GM19372 (cell line): ENCODE data around the gene SH3BP5L.
"Not testable (repeated sequence)": the region's sequence is repeated elsewhere in the genome, so short reads cannot be mapped to it uniquely, and the experiment has no call there.

Experiments used
- ATAC-seq: cut with Tn5 transposase; IDR thresholded peaks from one replicate; pipeline ENCODE4 v1.9.1; 2021; ENCODE audit warnings: mild to moderate bottlenecking, low read depth, moderate library complexity; ENCODE audit not compliant: unreplicated experiment

SH3BP5L gene

DNA sequence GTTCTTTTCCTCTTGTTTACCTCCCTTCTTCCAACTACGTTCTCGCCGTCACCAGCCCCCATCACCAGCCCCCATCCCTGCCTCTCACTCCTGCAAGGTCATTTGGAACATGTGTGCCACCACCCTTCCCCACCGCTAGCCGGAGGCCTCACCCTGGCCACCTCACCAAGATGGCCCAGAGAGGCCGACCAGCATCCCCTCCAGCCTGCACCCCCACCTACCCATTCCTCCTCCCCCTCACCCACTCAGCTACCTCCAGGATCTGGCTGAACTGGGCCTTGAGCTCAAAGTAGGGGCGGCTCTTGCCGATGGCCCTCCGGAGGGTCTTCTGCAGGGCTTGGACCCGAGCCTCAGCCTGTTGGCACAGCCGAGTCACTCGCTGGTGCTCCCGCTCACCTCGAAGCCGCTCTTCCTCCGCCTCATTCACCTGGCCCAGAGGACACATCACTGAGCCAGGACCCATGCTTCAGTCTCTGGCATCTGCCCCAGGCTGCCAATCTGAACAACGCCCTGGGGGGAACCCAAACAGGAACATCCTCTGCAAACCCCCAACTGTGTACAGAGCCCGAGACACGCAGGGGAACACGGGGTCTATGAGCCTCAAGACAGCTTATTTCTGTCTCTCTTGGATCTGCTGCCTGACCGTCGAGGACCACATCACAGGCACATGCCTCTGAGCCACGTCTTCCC is 12.8 kb downstream of the SH3BP5L start:
- no peak for ATAC-seq

DNA sequence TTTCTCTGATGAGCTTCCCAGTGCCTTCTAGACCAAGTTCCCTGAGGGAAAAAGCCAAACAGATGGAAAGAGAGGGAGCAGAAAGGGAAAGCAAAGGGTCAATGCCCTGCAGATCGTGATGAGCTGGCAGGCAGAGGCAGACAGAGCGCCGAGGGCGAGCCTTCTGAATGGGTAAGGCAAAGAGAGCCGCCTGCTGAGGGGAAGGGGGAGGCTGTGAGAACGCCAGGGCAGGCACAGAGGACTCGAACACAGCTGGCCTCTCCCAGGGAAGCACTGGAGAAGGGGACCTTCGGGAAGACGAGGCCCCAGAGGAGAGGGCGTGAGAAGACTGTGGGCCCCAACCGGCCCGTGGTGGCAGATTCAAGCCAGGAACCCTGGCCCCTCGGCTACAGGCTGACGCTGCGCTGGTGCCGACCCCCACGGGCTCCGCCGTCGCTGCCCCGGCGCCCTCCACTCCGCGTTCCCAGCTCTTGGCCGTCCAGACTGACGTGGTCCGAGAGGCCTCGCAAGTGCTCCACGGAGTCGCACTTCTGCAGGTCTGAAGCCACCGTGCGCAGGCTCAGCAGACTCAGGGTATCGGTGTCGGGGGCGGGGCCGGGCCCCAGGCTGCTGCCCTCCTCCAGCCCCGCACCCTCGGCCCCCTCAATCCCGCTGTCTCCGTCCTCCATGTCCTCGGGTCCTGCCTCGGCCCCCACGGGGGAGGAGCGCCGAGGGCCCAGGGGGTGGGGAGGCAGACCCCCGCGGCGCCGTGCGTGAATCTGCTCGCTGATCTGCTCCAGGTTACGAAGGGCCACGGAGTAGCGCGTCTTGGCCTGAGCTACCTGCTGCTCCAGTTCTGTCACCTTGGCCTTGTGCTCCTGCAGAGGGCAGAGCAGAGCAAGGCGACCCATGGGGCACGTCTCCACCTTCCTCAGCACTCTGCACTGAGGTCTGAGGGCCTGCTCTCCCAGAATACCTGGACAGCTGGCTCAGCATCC is 13.9 kb downstream of the SH3BP5L start:
- no peak for ATAC-seq

DNA sequence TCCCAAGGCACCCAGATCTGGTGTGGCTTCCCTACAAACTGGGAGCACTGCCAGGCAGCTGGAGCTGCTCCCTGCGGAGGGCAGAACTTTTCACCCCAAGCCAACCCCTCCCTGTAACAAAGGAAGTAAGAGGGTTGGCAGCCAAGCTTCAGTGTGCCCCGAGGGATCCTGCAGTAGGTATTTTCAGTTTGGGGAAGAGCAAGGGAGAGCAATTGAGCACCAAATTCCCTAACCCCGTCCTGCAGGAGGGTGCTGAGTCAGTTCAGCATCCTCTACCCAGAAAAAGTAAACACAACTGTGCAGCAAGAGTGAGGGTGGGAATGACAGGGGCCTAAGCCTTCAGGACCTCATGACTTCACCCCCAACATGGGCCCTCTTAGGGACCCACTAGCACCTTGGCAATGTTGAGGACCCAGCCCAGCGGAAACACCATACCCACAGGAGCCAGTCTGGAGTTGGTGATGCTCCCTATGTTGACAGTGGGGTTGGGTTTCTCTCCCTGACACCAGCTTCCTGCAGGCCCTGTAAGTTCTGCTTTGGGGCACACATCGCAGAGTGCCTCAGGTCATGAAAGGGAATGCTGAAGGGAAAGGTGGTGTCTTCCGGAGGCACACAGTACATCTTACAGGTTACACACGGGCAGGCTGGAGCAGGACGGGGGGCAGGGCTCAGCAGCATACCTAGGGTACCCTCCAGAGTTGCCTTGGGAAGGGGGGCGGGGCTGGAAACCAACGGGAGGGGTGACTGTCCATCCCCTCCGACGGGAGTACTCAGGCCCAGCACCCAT is 14.8 kb downstream of the SH3BP5L start:
- ATAC-seq, result no peak

DNA sequence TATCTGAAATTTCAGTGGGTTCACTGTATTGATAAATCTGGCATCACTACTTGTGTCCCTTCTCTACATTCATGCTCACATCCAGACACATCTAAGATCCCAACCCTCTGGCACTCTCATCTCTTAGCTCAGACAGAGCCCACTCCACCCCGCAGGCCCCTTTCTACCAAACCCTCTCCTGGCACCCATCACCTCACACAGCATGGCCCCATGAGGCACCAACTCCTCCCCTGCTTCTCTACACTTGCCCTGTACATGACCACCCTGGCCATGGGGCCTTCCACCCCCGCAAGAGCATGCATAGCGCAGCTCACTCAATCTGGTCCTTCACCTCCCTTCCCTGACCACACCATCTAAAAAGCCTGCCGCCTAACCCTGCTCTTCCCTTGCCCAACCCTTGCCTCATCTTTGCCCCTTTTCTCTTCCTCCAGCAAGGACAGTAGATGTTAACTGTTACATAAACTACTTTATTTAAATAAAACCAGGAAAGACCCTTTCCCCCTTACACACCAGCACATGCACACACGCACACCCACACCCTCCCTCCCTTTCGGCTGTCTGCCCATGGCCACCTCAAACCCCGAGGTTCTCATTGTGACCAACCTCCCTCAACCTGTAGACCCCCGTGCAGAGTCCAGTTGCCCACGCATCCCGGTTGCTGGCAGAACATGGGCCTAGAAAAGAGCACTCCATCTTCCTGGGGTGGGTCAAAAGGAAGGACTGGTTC is 15.6 kb downstream of the SH3BP5L start:
- ATAC-seq, result no peak

DNA sequence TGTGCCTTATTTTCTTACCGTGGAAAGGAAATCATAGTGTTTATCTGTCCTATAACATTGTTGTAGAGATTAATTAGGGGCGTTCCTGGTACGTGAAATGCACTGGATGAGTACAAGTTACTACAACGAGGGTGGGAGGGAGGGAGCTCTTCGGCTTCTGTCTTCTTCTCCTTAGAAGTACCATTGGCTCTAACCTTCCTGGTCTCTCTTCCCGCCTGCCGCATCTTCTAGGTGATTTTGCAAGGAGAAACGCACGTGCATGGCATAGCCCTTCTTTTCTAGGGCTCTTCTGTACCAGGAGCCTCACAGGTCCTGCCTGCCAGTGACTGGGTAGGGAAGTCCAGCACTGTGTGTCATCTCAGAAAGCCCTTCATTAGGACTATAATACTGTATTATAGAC is 16.8 kb downstream of the SH3BP5L start:
- ATAC-seq, result no peak

DNA sequence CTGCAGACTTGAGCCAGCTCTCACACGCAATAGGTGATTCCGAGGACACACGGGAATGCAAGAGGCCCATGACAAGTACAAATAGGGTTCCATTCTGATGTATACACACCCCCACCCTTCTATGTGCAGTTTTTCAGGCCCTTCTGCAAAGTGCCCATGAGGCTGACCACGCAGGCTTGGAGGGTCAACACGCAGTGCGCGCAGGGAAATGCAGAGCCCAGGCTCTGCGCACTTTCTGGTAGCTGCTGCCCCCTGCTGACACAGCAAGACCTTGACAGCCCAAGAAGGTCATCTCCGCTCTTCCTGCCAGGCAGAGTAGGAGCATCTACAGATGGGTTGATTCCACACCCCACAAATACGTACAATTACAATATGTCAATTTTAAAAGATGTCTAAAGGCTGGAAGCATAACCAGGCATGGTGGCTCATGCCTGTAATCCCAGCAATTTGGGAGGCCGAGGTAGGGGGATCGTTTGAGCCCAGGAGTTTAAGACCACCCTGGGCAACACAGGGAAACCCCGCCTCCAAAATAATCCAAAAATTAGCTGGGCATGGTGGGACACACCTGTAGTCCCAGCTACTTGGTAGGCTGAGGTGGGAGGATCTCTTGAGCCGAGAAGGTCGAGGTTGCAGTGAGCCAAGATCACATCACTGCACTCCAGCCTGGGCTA is 18.5 kb downstream of the SH3BP5L start:
- ATAC-seq, result peak; percentile 38

DNA sequence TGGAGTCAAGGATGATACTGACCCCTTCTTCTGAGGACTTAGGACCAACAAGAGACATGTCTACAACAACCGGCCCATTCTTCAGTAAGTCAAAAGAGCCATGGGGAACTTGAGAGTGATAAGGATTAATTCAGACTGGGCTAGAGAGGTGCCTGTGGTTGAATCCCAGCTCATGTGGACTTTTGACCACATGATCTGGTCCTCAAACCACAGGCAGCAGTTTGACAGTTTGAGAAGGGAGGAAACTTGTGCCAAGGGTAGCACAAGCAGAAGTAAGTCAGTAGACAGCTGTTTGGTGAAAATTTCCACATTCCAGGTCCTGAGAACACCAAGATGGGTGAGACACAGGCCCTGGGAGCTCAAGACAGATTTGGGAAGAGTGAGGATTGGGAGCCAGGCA is 19.8 kb downstream of the SH3BP5L start:
- ATAC-seq, result no peak

DNA sequence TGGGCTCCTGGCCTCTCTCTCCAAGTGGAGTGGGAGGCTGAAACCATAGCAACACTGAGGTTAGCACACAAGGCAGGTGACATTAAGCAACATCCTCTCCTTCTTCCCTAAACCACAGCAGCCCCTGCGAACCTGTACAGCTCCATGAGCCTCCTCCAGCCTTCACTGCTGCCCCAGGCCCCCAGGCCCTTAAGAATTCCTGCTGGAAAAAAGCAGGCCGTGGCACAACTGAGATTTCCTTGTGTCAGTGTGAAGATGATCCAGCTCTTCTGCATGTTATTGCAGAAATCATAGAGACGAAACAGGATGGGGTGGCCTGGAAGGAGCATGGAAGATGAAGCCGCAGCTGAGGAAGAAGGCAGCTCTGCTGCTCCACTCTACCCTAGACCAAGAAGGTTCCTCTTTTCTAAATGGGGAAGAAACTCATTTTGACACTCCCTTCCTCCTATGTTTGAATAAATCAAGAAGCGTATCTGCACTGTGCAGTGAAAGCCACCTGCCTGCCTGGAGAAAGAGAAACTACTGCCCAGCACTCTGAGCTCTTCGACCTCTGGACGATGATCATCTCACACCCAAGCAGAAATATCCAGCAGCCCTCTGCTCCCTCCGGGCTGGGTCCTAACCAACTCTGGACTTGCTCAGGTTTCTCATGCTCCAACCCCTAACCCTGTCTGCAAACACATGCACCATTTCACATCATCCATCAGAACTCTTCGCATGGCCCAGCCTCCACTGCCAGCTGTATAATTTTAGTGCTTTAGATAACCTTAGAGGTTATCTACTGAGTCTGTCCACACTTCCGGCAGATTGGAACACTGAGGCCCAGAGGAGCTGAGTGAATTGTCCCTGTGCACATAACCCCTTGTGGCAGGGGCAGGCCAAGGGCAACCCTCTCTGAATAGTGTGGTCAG is 20.7 kb downstream of the SH3BP5L start:
- peak; percentile 85 for ATAC-seq

DNA sequence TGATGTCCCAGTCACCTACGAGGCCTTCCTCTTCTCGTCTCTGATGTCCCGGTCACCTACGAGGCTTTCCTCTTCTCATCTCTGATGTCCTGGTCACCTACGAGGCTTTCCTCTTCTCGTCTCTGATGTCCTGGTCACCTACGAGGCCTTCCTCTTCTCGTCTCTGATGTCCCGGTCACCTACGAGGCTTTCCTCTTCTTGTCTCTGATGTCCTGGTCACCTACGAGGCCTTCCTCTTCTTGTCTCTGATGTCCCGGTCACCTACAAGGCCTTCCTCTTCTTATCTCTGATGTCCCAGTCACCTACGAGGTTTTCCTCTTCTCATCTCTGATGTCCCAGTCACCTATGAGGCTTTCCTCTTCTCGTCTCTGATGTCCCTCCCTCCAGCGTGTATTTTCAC is 22.2 kb downstream of the SH3BP5L start:
- ATAC-seq, result not testable (repeated sequence)

DNA sequence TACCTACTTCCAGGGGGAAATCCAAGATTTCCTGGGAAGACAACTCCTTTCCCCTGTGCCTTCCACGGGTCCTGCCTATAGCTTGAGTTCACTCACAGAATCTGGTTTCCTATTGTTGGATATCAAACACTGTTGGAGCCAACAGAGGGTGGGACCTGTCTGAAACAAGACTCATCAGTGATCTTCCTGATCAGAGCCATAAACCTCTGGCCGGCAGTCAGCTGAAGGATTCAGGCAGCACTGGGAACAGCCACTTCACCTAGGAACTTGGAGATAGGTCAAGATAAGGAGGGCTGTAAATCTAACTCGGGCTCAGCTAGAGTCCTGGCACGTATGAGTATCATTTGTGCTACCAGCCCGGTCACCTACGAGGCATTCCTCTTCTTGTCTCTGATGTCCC is 23.3 kb downstream of the SH3BP5L start:
- no peak for ATAC-seq

DNA sequence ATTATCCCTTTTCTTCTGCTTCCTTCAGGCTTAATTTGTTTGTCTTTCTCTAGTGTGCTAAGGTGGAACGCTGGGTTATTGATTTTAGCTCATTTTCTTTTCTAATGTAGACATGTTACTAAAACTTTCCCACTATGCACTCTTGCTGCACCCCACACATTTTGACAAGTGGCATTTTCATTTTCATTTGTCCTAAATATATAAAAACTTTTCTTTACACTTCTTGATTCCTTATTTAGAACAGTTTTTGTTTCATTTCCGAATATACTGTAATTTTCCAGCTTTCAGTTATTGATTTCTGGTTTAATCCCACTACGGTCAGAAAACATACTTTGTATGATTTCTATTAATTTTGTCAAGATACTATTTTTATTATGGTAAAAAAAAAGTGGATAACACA is 25.3 kb downstream of the SH3BP5L start:
- no peak for ATAC-seq

DNA sequence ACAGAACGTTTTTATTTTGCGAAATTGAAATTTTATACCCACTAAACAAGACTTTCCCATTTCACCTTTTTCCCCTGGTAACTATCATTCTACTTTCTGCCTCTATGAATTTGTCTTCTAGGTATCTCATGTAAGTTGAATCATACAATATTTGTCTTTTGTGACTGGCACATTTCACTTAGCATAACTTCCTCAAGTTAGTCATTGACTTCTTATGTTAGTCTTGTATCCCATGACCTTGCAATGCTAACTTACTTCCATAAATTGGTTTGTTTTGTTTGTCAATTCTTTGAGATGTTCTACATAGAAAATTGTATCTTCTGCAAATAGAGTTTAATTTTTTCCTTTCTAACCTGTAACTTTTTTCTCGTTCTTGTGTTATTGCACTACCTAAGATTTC is 26.9 kb downstream of the SH3BP5L start:
- no peak for ATAC-seq

DNA sequence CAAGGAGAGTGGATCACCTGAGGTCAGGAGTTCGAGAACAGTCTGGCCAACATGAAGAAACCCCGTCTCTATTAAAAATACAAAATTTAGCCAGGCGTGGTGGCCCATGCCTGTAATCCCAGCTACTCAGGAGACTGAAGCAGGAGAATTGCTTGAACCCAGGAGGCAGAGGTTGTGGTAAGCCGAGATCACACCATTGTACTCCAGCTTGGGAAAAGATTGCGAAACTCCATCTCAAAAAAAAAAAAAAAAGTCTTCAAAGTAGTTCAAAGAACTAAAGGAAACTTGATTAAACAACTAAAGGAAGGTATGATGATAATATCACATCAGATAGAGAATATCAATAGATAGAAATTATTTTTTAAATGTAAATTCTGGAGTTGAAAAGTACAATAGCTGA is 31.1 kb downstream of the SH3BP5L start:
- ATAC-seq, result not testable (repeated sequence)

DNA sequence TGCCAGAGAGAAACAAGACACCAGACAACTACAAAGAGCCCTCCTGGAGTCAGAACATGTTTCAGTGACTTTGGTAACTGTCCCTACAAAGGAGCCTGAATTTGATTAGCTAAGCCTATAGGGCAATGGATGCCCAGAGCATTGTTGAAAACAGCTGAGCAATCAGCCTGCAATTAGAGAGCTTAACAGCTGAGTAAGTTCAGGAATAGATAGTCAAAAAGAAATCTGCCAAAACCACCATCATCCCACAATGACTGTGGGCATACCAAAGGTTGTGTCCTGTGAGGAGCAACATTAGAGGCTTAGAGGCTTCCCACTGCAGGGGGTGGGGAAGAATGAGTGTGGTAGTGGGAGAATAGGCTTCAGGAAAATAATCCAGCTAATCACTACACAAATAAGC is 32.1 kb downstream of the SH3BP5L start:
- ATAC-seq, result peak; percentile 71

DNA sequence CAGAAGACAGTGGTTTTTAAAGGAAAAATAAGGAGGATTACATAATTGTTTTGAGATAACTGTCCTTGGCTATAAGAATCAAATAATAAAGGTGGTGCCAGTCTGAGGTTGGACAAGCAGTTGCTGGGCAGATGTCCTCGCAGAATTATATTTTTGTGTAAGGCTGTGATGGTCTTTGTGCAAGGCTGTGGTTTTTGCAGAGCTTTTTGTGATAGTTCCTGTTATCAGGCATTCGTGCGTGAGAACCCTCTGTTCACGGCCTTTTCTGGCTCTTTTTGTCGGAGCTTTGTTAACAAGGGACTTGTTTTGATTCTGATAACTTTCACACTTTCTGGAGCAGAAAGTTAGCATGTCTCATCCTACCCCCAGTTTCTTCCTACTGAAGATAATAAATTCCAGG is 33.4 kb downstream of the SH3BP5L start:
- no peak for ATAC-seq

DNA sequence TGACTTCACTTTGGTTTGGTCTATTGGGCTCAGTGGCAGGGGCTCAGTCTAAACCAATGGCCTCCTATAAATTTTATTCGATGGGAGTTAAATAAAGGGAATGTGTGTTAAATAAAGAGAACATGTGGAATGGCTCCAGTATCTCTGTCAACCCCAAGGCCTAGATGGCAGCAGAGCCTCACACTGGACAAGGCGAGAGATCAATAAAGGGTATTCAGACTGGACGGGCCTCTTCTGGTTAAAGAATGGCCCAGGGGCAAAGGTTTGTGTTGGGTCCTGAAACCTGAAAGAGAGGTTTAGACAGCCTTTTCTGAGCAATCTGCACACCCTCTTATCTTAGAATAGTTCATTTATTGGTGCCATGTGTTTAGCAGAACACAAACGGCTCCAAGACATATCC is 34.7 kb downstream of the SH3BP5L start:
- ATAC-seq, result no peak

DNA sequence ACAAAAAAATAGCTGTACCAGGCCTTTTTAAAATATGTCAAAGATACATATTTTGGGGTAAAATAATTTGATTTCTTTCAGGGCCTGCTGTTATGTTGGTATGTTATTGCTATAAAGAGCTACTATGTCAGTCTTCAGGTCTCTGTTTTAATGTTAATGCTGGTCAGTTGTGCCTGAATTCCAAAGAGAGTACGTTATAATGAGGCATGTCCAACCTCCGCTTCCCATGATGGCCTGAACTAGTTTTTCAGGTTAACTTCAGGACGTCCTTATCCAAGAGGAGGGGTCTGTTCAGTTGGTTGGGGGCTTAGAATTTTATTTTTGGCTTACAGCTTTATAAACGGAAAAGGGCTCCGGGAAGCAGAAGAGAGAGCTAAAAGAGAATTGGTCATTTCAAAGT is 35.3 kb downstream of the SH3BP5L start:
- ATAC-seq, result no peak

DNA sequence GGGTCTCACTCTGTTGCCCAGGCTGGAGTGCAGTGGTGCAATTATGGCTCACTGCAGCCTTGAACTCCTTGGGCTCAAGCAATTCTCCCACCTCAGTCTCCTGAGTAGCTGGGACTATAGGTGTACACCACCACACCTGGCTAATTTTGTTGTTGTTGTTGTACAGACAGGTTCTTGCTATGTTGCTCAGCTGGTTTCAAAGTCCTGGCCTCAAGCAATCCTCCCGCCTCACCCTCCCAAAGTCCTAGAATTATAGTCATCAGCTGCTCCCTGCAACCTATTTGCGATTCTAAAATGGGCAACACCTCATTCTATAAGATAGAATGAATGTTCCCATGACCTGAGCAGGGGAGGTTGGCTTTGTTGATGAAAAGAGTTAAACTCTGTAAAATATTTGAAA is 36.4 kb downstream of the SH3BP5L start:
- not testable (repeated sequence) for ATAC-seq

DNA sequence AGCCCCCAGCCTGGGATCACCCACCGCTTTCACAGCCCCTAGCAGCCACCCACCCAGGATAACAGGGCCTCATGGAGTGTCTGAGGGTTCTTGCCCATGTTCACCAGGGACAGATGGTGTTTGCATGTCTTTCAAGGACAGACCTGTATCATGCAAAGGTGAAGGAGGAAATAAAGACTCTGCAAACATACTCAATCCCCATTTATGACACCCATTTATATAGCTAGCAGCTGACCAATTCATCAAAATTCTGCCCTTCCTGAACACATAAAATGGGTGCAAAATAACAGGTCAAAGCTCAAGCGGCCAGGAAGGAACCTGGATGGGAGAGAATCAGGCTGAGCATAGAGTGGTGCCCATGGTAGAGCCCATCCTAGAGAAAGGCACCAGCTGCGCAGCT is 37.4 kb downstream of the SH3BP5L start:
- ATAC-seq, result no peak
